Measurements from ENCODE around the gene INPPL1. TPM values are rescaled to one million over a fixed set of nuclear protein-coding genes. Genes with fewer than 3 reads are reported as not detected.

Gene INPPL1
- total RNA-seq, 2 donors from 2014 or later: 102 to 108 TPM

GRCh38 chr11:72274435-72274834 is 49.9 kb downstream of the INPPL1 start:
- Mint-ChIP-seq H3K36me3 (ENCODE audit: low read depth) (peaks cover 5% of the 10 kb centered on the region), H3K27ac (no peak overlapping the region), H3K4me1 (peaks cover 3% of the 10 kb centered on the region), H3K4me3 (no peak overlapping the region), H3K27me3 (peaks cover 51% of the 10 kb centered on the region)
- ATAC-seq (no peak), DNase-seq (no peak)
- H3K9me3 ChIP-seq (ENCODE audit: control insufficient read depth, low read length, poor library complexity, severe bottlenecking): no peaks in the 10 kb centered on the region

GRCh38 chr11:72278905-72279304 is 54.3 kb downstream of the INPPL1 start:
- no peak for DNase-seq
- no peak overlapping the region for H3K27ac Mint-ChIP-seq
- H3K4me3 Mint-ChIP-seq: no peak overlapping the region
- peaks cover 6% of the 10 kb centered on the region for H3K36me3 Mint-ChIP-seq (ENCODE audit: low read depth)
- peaks cover 2% of the 10 kb centered on the region for H3K9me3 ChIP-seq (ENCODE audit: control insufficient read depth, low read length, poor library complexity, severe bottlenecking)
- no peak for ATAC-seq
- H3K27me3 Mint-ChIP-seq: peaks cover 38% of the 10 kb centered on the region
- peaks cover 3% of the 10 kb centered on the region for H3K4me1 Mint-ChIP-seq

- H3K27me3 Mint-ChIP-seq: peaks cover 45% of the 10 kb centered on the region
- H3K36me3 Mint-ChIP-seq (ENCODE audit: low read depth): peaks cover 6% of the 10 kb centered on the region
- no peak overlapping the region for H3K4me3 Mint-ChIP-seq
- ATAC-seq (no peak), DNase-seq (no peak)
- peaks cover 2% of the 10 kb centered on the region for H3K9me3 ChIP-seq (ENCODE audit: control insufficient read depth, low read length, poor library complexity, severe bottlenecking)
- peaks cover 3% of the 10 kb centered on the region for H3K4me1 Mint-ChIP-seq
- H3K27ac Mint-ChIP-seq: no peak overlapping the region
Observed at GRCh38 chr11:72280037-72280436, 55.5 kb downstream of the INPPL1 start.

DNA sequence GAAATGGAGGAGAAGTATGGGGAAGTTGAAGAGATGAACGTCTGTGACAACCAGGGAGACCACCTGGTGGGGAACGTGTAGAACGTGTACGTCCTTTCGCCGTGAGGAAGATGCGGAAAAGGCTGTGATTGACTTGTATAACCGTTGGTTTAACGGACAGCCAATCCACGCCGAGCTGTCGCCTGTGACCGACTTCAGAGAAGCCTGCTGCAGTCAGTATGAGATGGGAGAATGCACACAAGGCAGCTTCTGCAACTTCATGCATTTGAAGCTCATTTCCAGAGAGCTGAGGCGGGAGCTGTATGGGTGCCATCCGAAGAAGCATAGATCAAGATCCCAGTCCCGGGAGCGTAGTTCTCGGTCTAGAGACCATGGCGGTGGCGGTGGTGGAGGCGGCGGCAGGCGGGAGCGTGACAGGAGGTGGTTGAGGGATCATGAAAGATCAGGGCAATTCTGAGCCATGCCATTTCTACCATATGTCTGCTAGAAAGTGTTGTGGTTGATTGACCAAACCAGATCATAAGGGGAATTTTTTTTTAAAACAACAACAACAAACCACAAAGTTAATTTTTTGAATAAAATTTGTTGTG is 56.3 kb downstream of the INPPL1 start:
- Mint-ChIP-seq H3K4me1 (peaks cover 3% of the 10 kb centered on the region), H3K4me3 (no peak overlapping the region), H3K36me3 (ENCODE audit: low read depth) (peaks cover 6% of the 10 kb centered on the region), H3K27ac (no peak overlapping the region), H3K27me3 (peaks cover 39% of the 10 kb centered on the region)
- peaks cover 2% of the 10 kb centered on the region for H3K9me3 ChIP-seq (ENCODE audit: control insufficient read depth, low read length, poor library complexity, severe bottlenecking)
- ATAC-seq: no peak
- no peak for DNase-seq

DNA sequence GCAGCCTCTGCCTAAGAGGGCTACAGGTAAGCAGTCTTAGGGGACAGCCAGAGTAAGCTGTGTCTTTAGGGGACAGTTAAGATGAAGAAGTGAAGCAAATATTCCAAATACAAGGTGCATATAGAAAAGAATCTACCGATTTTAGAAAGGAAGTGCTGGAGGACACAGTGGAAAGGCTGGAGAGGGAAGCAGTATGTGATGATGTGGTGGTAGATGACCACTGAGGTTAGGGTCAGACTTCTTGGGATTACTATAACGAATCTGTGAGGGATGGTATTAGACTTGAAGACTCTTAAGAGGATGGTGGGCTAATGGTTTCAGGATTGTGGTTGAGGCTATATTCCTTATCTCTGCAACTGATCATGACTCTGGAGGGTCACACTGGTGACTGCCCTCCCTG is 59.4 kb downstream of the INPPL1 start:
- H3K27me3 Mint-ChIP-seq: peaks cover 33% of the 10 kb centered on the region
- peak overlapping the region; percentile 1 for H3K4me3 Mint-ChIP-seq
- H3K4me1 Mint-ChIP-seq: peaks cover 3% of the 10 kb centered on the region
- H3K27ac Mint-ChIP-seq: no peak overlapping the region
- DNase-seq: no peak
- H3K9me3 ChIP-seq (ENCODE audit: control insufficient read depth, low read length, poor library complexity, severe bottlenecking): peaks cover 2% of the 10 kb centered on the region
- no peak for ATAC-seq
- peaks cover 5% of the 10 kb centered on the region for H3K36me3 Mint-ChIP-seq (ENCODE audit: low read depth)

DNA sequence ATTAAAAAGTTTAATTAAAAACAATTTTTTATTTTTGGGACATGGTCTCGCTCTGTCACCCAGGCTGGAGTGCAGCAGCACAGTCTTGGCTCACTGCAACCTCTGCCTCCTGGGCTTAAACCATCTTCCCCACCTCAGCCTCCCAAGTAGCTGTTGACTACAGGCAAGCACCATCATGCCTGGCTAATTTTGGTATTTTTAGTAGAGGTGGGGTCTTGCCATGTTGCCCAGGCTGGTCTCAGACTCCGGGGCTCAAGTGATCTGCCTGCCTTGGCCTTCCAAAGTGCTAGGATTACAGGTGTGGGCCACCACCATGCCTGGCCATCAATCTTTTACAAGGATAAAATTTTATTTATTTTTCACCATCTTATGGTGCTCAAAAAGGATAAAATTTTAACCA is 62.7 kb downstream of the INPPL1 start:
- Mint-ChIP-seq H3K27me3 (peaks cover 25% of the 10 kb centered on the region), H3K4me1 (peaks cover 3% of the 10 kb centered on the region), H3K4me3 (no peak overlapping the region)

More for the DNA sequence above, 62.7 kb downstream of the INPPL1 start:
- Mint-ChIP-seq H3K36me3 (ENCODE audit: low read depth) (peaks cover 5% of the 10 kb centered on the region), H3K27ac (no peak overlapping the region)
- ATAC-seq (no peak), DNase-seq (no peak)
- peaks cover 2% of the 10 kb centered on the region for H3K9me3 ChIP-seq (ENCODE audit: control insufficient read depth, low read length, poor library complexity, severe bottlenecking)

Other genes starting within 250 kb of the INPPL1 start
- 10 to 100 TPM; 25.7 to 28.0 TPM for gene IL18BP, start 225.9 kb upstream of the INPPL1 start, total RNA-seq
- 100 to 1,000 TPM; 207 to 208 TPM for gene NUMA1, start 144.2 kb upstream of the INPPL1 start, total RNA-seq
- 1 to 10 TPM in 1 of 2 donors, under 1 TPM in 1; 0.75 to 4.5 TPM for gene LRRC51, start 143.9 kb upstream of the INPPL1 start, total RNA-seq
- gene LAMTOR1, start 121.5 kb upstream of the INPPL1 start, total RNA-seq: 10 to 100 TPM; 43.7 to 74.6 TPM
- gene TOMT, start 118.8 kb upstream of the INPPL1 start, total RNA-seq: not detected
- gene ANAPC15, start 112.1 kb upstream of the INPPL1 start, total RNA-seq: 10 to 100 TPM; 47.0 to 54.6 TPM
- gene FOLR3, start 89.0 kb upstream of the INPPL1 start, total RNA-seq: under 1 TPM in 1 of 2 donors, not detected in 1; 0.44 TPM
- not detected for gene FOLR1, start 32.6 kb upstream of the INPPL1 start, total RNA-seq
- gene FOLR2, start 8.0 kb upstream of the INPPL1 start, total RNA-seq: not detected
- gene PHOX2A, start 19.4 kb downstream of the INPPL1 start, total RNA-seq: not detected
- gene CLPB, start 209.8 kb downstream of the INPPL1 start, total RNA-seq: 10 to 100 TPM; 13.0 to 14.4 TPM